Neuron (in vitro differentiated cells): ENCODE data around the gene EHD4.

ENCODE experiments used
- H2AFZ ChIP-seq: one replicate; pipeline ENCODE4 v1.6.1; 2013; ENCODE audit warnings: low read depth, mild to moderate bottlenecking, inconsistent platforms, low read length, moderate library complexity
- H3K27me3 ChIP-seq: one replicate; pipeline ENCODE4 v1.6.1; 2013; ENCODE audit warnings: low read length; ENCODE audit not compliant: insufficient read depth
- H3K36me3 ChIP-seq: one replicate; pipeline ENCODE4 v1.6.1; 2013; ENCODE audit warnings: low read length; ENCODE audit not compliant: insufficient read depth
- H3K4me1 ChIP-seq: one replicate; pipeline ENCODE4 v1.6.1; 2013; ENCODE audit warnings: low read length; ENCODE audit not compliant: insufficient read depth
- H3K4me3 ChIP-seq: 2 replicates; pipeline ENCODE4 v1.5.1; 2013; ENCODE audit warnings: mild to moderate bottlenecking, low read length, moderate library complexity
- H3K9me3 ChIP-seq: one replicate; pipeline ENCODE4 v1.6.1; 2013; ENCODE audit warnings: low read length

Gene EHD4

DNA sequence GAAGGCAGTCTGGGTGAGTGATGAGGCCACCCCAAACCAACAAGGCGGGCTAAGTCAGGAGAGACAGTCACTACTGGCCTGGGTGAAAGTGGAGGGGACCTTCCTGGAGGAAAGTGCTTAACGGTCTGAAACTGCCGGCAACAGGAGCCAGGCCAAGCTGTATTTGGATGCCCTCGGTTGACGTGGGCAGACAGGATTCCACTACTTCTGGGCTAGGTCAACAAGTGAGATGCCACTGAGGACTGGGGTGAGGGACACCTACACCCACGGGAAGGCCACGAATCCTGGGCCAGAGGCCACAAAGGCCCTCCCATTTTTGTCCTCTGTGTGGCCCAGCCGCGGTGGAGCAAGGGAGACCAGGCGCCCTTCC, 90.8 kb downstream of the EHD4 start:
- peaks cover 4% of the 10 kb centered on the region for H3K27me3 ChIP-seq

DNA sequence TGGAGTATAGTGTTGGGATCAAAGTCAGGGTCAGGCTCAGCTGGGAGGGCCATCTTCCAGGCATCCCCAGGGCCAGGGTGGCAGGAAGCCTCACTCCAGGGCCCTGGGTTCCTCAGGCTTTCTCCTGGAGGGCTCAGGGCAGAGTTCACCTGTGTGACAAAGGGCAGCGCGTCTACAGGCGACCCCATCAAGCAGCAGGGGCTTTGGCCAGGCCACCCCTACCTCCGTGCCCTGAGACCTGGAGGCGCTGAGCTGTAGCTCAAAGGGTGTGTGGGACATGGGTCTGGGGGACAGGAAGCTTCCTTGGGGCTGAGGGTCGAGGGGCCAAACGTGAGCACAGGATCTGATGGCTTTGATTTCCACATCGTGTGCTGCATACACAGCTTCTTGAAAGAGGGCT, 91.3 kb downstream of the EHD4 start:
- Histone ChIP-seq H3K27me3 (peaks cover 4% of the 10 kb centered on the region), H2AFZ (no peak overlapping the region), H3K9me3 (no peaks in the 10 kb centered on the region), H3K4me3 (no peak overlapping the region), H3K4me1 (no peaks in the 10 kb centered on the region), H3K36me3 (no peaks in the 10 kb centered on the region)

More for the DNA sequence above, 90.8 kb downstream of the EHD4 start:
- no peaks in the 10 kb centered on the region for H3K36me3 ChIP-seq
- H2AFZ ChIP-seq, result no peak overlapping the region
- H3K4me3 ChIP-seq, result no peak overlapping the region
- H3K4me1 ChIP-seq, result no peaks in the 10 kb centered on the region
- no peaks in the 10 kb centered on the region for H3K9me3 ChIP-seq

DNA sequence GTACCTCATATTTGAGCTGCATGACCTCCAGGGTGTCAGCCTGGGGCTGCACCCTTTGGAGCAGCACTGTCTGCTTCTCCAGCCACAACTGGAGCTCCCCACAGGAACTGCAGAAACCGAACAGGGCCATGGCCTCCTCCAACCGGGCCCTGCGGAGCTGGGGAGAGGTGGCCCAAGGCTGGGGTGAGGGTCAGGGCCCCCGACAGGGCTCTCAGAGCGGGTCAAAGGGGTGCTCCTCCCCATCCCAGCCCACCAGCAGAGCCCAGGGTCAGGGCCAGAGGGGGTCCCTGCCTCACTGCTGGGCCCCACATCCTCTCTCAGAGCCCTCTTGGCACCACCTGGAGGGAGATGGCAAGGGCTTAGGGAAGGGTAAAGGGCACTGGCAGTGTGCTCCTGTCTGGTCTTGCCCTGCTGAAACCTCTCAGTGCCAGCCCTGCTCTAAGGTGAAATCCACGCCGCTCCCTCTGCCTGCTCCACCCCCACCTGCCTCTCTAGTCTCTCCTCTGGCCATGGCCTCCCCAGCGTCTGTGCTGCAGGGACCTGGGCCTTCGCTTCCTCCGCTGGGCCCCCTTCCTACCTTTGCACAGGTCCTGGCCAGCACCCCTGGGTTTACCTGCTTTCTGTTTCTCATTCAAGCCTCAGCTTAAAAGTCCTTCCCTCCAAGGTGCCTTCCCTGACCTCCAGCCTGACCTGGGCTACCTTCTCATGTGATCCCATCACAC, 92.0 kb downstream of the EHD4 start:
- Histone ChIP-seq H3K9me3 (no peaks in the 10 kb centered on the region), H2AFZ (no peak overlapping the region), H3K4me3 (no peak overlapping the region), H3K36me3 (no peaks in the 10 kb centered on the region), H3K27me3 (peaks cover 4% of the 10 kb centered on the region), H3K4me1 (no peaks in the 10 kb centered on the region)

DNA sequence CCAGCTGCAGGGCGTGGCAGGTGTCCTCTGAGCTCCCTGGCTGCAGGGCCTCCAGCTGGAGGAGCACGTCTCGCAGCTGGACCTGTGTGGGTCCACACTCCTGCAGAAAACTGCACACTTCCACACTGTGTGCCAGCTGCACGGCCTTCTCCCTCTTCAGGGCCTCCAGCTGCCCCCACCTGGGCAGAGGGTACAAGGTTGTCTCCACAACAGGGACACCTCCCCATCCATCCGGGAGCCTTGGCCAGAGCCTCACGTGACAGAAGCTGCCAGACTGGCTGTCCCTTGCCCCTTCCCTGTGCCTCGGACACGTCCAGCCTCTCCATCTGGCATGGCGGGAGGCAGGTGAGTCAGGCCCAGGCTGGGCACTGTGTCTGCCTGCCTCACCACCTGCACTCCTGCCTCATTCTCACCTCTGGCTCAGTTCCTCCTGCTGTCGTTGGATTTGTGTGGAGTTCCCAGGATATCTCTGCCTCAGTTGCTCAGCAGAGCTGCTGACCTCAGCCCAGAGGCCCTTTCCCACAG, 93.0 kb downstream of the EHD4 start:
- peaks cover 4% of the 10 kb centered on the region for H3K27me3 ChIP-seq
- no peaks in the 10 kb centered on the region for H3K4me1 ChIP-seq
- no peak overlapping the region for H2AFZ ChIP-seq
- no peaks in the 10 kb centered on the region for H3K9me3 ChIP-seq
- H3K36me3 ChIP-seq, result no peaks in the 10 kb centered on the region
- no peak overlapping the region for H3K4me3 ChIP-seq

- Histone ChIP-seq H3K36me3 (no peaks in the 10 kb centered on the region), H3K27me3 (peaks cover 4% of the 10 kb centered on the region), H2AFZ (no peak overlapping the region), H3K4me1 (no peaks in the 10 kb centered on the region), H3K4me3 (no peak overlapping the region), H3K9me3 (no peaks in the 10 kb centered on the region)
Observed at GRCh38 chr15:41878355-41878699, 94.0 kb downstream of the EHD4 start.

DNA sequence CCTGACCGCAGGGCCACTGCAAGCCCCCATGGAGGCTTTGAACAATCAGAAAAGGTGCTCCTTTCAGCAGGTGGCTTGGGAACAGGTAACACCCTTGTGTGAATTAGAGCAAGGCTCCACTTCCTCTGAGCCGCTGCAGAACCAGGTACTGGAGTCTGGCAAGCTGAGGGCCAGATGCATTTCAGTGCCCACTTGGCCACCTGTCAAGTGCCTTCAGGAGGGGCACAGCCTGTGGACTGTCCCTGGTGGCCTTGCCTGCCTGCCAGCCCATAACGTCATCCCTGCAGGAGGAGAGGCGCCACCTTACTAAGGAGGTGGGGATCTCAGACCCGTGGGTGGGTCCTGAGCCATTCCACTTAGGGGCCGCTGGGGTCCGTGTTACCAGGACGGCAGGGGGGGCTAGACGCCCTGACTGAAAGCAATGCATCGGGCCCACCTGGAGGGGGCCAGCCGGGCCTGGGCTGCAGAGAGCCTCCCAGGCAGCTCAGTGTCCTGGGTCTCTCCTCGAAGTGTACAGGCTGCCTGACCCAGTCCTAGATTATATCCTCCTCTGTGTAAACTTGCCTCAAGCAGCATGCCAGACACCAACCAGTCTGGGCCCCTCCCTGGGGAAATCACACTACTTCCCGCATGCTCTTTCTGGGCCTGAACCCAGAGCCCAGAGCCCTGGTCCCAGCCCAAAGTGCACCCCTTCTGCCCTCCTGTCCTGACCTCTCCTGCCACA, 94.6 kb downstream of the EHD4 start:
- H3K4me1 ChIP-seq, result no peaks in the 10 kb centered on the region
- no peaks in the 10 kb centered on the region for H3K36me3 ChIP-seq
- peaks cover 4% of the 10 kb centered on the region for H3K27me3 ChIP-seq
- H3K9me3 ChIP-seq, result no peaks in the 10 kb centered on the region
- no peak overlapping the region for H2AFZ ChIP-seq
- no peak overlapping the region for H3K4me3 ChIP-seq

DNA sequence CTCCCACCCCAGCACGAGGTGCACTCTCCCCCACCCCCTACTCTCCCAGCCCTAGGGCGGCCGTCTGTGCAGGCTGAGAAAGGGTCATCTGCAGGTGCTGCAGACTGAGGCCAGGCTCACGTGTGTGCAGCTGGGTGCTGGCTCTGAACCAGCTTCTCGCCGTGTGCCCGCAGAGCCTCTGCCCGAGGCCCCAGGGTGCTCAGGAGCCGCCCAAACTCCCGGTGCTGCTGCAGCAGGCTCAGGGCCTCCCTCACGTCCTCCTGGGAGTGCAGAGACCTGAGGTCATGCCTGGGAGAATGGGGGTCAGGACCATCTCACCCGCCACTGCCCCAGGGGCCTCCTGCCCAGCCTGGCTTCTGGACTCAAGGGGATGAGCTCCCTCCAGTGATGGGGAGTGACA, 95.7 kb downstream of the EHD4 start:
- no peak overlapping the region for H3K4me3 ChIP-seq
- no peaks in the 10 kb centered on the region for H3K9me3 ChIP-seq
- H3K4me1 ChIP-seq, result no peaks in the 10 kb centered on the region
- peaks cover 3% of the 10 kb centered on the region for H3K27me3 ChIP-seq
- H2AFZ ChIP-seq, result no peak overlapping the region
- no peaks in the 10 kb centered on the region for H3K36me3 ChIP-seq

DNA sequence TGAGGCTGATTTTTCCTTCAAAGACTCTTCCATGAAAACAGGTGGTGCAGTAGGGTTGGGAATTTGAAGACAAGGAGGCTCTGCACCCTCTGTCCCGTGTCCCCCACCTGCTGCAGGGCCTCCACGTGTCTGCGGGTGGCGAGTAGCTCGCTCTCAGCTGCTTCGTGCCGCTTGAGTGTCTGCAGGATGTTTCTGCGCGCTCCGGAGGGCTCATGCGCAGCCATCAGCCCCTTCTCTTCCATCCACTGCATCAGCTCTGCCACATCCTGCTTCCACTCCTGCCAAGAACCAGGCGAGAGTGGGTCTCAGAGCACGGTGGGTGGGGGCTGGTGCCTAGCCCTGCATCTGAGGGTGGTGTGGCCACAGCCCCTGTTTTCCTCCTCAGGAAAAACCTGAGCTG, 96.3 kb downstream of the EHD4 start:
- Histone ChIP-seq H2AFZ (no peak overlapping the region), H3K36me3 (no peaks in the 10 kb centered on the region), H3K27me3 (no peaks in the 10 kb centered on the region), H3K9me3 (no peaks in the 10 kb centered on the region), H3K4me3 (no peak overlapping the region), H3K4me1 (no peaks in the 10 kb centered on the region)

DNA sequence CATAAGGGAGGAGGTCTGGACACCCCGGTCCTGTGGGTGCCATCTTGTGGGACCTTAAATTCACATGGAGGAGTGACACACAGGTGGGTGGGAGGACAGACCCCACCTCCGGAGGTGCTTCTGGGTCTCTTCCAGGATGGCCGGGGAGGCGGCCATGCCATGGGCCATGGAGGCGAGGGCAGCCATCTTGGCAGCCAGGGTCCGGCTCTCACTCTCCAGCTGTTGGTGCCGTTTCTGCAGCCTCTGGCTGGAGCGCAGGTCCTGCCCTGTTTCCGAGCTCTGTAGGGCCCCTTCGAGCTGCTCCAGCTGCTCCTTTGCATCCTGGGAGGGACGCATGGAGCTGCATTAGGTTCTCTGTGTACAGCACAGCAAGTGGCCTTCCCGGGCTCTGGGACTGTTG, 97.6 kb downstream of the EHD4 start:
- Histone ChIP-seq H3K4me3 (no peak overlapping the region), H3K36me3 (no peaks in the 10 kb centered on the region), H2AFZ (no peak overlapping the region), H3K9me3 (no peaks in the 10 kb centered on the region), H3K27me3 (no peaks in the 10 kb centered on the region), H3K4me1 (no peaks in the 10 kb centered on the region)

DNA sequence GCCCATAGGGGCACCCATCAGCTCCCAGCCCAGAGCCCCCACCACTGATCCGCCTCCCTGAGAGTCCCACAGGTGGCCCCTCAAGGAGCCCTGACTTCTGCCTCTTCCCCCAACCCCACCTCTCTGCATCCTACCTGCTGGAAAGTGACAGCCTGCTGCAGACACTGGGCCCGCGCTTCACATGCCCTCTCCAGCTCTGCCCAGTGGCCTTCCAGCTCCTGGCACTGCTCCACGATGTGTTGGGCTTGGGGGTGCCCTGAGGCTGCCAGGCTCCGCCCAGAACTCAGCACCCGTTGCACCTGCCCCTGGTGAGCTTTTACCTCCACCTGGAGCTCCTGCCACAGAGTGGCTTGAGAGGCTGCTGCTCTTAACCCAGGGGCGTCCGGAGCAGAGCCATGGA, 98.6 kb downstream of the EHD4 start:
- no peak overlapping the region for H3K4me3 ChIP-seq
- H3K36me3 ChIP-seq, result no peaks in the 10 kb centered on the region
- H3K9me3 ChIP-seq, result no peaks in the 10 kb centered on the region
- H3K4me1 ChIP-seq, result no peaks in the 10 kb centered on the region
- no peak overlapping the region for H2AFZ ChIP-seq
- H3K27me3 ChIP-seq, result no peaks in the 10 kb centered on the region

DNA sequence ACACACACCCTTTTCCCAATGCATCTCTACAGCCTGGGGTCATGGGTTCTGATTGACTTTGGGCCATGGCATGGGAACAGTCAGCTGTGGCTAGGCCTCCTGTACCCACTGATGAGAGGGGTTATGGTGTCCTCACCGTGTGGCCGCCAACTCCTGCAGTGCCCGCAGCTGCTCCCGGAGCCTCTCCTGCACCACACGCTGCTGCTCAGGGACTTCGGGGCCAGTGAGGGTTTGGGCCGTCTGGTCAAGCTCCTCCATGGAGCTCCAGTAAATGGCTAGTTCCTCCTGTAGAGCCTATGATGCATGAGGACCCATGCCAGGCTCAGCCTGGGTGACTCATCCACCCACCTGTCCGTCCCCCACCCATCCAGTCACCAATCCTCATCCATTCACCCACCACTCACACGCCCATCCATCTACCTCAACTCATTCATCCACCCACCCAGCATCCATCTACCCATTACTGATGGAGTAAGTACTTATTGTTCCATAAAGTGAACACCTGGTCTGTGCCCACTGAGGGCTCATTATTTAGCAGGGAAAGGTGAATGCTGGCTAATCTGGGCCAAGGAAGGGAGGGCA, 100.1 kb downstream of the EHD4 start:
- H3K36me3 ChIP-seq, result no peaks in the 10 kb centered on the region

GRCh38 chr15:41871175-41871905, 101.0 kb downstream of the EHD4 start:
- H3K27me3 ChIP-seq, result no peaks in the 10 kb centered on the region
- no peaks in the 10 kb centered on the region for H3K36me3 ChIP-seq
- H3K4me1 ChIP-seq, result peaks cover 6% of the 10 kb centered on the region
- H3K9me3 ChIP-seq, result no peaks in the 10 kb centered on the region
- no peak overlapping the region for H2AFZ ChIP-seq
- H3K4me3 ChIP-seq, result no peak overlapping the region

More for the DNA sequence above, 100.1 kb downstream of the EHD4 start:
- H3K4me3 ChIP-seq, result no peak overlapping the region
- H3K27me3 ChIP-seq, result no peaks in the 10 kb centered on the region
- H3K9me3 ChIP-seq, result no peaks in the 10 kb centered on the region
- no peaks in the 10 kb centered on the region for H3K4me1 ChIP-seq
- no peak overlapping the region for H2AFZ ChIP-seq

DNA sequence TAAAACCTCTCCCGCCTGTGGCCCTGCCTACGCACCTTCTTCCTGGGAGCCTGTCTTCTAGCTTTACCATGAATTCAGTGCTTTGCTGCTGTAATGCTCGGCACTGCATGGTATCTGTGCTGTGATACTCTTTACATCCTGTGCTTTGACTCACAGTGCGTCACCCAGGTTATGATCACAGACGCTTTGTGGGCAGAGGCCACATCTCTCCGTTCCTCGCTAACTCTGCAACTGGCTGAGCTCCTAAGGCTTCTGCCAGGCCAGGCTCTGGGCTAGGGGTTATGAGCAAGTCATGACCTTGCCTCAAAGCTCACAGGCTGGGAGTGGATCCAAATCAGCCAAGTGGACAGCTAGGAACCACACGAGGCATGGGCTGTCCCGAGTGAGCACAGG, 101.7 kb downstream of the EHD4 start:
- Histone ChIP-seq H3K27me3 (no peaks in the 10 kb centered on the region), H3K36me3 (no peaks in the 10 kb centered on the region), H3K4me3 (no peak overlapping the region), H2AFZ (no peak overlapping the region), H3K4me1 (peaks cover 12% of the 10 kb centered on the region), H3K9me3 (no peaks in the 10 kb centered on the region)
